Mesothelial cell of epicardium (in vitro differentiated cells): ENCODE data around the gene ATRN. TPM values are rescaled to one million over a fixed set of nuclear protein-coding genes. Genes with fewer than 3 reads are reported as not detected.
A peak's percentile ranks its signal among the peaks of the same experiment; 100 is the strongest.

Experiments used
- DNase-seq, 2 experiments: peaks; one replicate each; pipeline ENCODE4 v3.0.0; 2021; ENCODE audit warnings: low spot score in 2 of 2; ENCODE audit not compliant: unreplicated experiment in 2 of 2
- H3K27ac Mint-ChIP-seq: 2 replicates; pipeline ENCODE4 v1.8.0; 2021; ENCODE audit warnings: mixed read lengths
- H3K27me3 Mint-ChIP-seq: 2 replicates; pipeline ENCODE4 v1.8.0; 2021; ENCODE audit warnings: low read depth, mixed read lengths
- H3K36me3 Mint-ChIP-seq: 2 replicates; pipeline ENCODE4 v1.8.0; 2021; ENCODE audit warnings: mixed read lengths
- H3K4me1 Mint-ChIP-seq: 2 replicates; pipeline ENCODE4 v1.8.0; 2021; ENCODE audit warnings: mixed read lengths
- H3K4me3 Mint-ChIP-seq: 2 replicates; pipeline ENCODE4 v1.8.0; 2021; ENCODE audit warnings: mild to moderate bottlenecking, moderate library complexity, mixed read lengths
- H3K9me3 Mint-ChIP-seq: 2 replicates; pipeline ENCODE4 v1.8.0; 2021; ENCODE audit warnings: mixed read lengths
- CTCF ChIP-seq: fragments of 200-600 bp; sonication (generic); IDR thresholded peaks from one replicate; pipeline ENCODE4 v1.5.0; 2021; ENCODE audit warnings: antibody characterized with exemption; ENCODE audit not compliant: unreplicated experiment
- total RNA-seq: library from RNA; stranded (reverse); gene quantifications from 3 replicates; pipeline ENCODE4 v1.2.1, GENCODE V29; 2021

Gene ATRN
- total RNA-seq, 1 donor from 2014 or later, result 47.5 TPM

GRCh38 chr20:3686421-3686820 lies 215.6 kb downstream of the ATRN start:
- no peak for TF ChIP-seq CTCF
- Mint-ChIP-seq H3K4me3 (no peak overlapping the region), H3K36me3 (no peaks in the 10 kb centered on the region), H3K27ac (peak overlapping the region; percentile 68), H3K4me1 (peaks cover 21% of the 10 kb centered on the region), H3K9me3 (no peaks in the 10 kb centered on the region), H3K27me3 (peaks cover 40% of the 10 kb centered on the region)
- no peak for DNase-seq

GRCh38 chr20:3686867-3687321 lies 216.1 kb downstream of the ATRN start:
- H3K9me3 Mint-ChIP-seq, result no peaks in the 10 kb centered on the region
- no peaks in the 10 kb centered on the region for H3K36me3 Mint-ChIP-seq
- peak overlapping the region; percentile 86 for H3K27ac Mint-ChIP-seq
- H3K4me3 Mint-ChIP-seq, result no peak overlapping the region
- no peak for TF ChIP-seq CTCF
- no peak for DNase-seq
- peaks cover 35% of the 10 kb centered on the region for H3K27me3 Mint-ChIP-seq
- H3K4me1 Mint-ChIP-seq, result peaks cover 21% of the 10 kb centered on the region

GRCh38 chr20:3687655-3688054 lies 216.8 kb downstream of the ATRN start:
- TF ChIP-seq CTCF, result no peak
- peaks cover 30% of the 10 kb centered on the region for H3K27me3 Mint-ChIP-seq
- no peaks in the 10 kb centered on the region for H3K36me3 Mint-ChIP-seq
- H3K9me3 Mint-ChIP-seq, result no peaks in the 10 kb centered on the region
- H3K4me1 Mint-ChIP-seq, result peaks cover 18% of the 10 kb centered on the region
- H3K4me3 Mint-ChIP-seq, result no peak overlapping the region
- H3K27ac Mint-ChIP-seq, result no peak overlapping the region
- no peak for DNase-seq

- Mint-ChIP-seq H3K36me3 (no peaks in the 10 kb centered on the region), H3K27ac (no peak overlapping the region), H3K27me3 (peaks cover 14% of the 10 kb centered on the region), H3K9me3 (no peaks in the 10 kb centered on the region), H3K4me3 (no peak overlapping the region), H3K4me1 (peaks cover 13% of the 10 kb centered on the region)
- TF ChIP-seq CTCF, result no peak
- no peak for DNase-seq
Observed at GRCh38 chr20:3689978-3690377, 219.2 kb downstream of the ATRN start.

GRCh38 chr20:3690413-3690812 lies 219.6 kb downstream of the ATRN start:
- no peak for DNase-seq
- Mint-ChIP-seq H3K27me3 (peaks cover 12% of the 10 kb centered on the region), H3K4me3 (no peak overlapping the region), H3K4me1 (peaks cover 13% of the 10 kb centered on the region), H3K27ac (no peak overlapping the region), H3K36me3 (no peaks in the 10 kb centered on the region), H3K9me3 (no peaks in the 10 kb centered on the region)
- no peak for TF ChIP-seq CTCF

GRCh38 chr20:3691306-3691705 lies 220.5 kb downstream of the ATRN start:
- Mint-ChIP-seq H3K27ac (no peak overlapping the region), H3K27me3 (peaks cover 8% of the 10 kb centered on the region), H3K4me3 (no peak overlapping the region), H3K9me3 (no peaks in the 10 kb centered on the region), H3K4me1 (peaks cover 13% of the 10 kb centered on the region), H3K36me3 (no peaks in the 10 kb centered on the region)
- DNase-seq, result no peak
- no peak for TF ChIP-seq CTCF
